Adipocyte (in vitro differentiated cells): ENCODE data around the gene CRBN.
A peak's percentile ranks its signal among the peaks of the same experiment; 100 is the strongest.

Experiments used
- DNase-seq: peaks from one replicate; pipeline ENCODE4 v3.0.0-alpha.2; 2015; ENCODE audit warnings: low read depth
- H3K27me3 ChIP-seq: replicated peaks from 2 replicates; pipeline ENCODE4 v1.7.0; 2013; ENCODE audit warnings: mild to moderate bottlenecking, low read length, moderate library complexity; ENCODE audit not compliant: control insufficient read depth, insufficient read depth
- H3K36me3 ChIP-seq: 2 replicates; pipeline ENCODE4 v1.7.0; 2013; ENCODE audit warnings: low read length, mild to moderate bottlenecking, moderate library complexity; ENCODE audit not compliant: control insufficient read depth, insufficient read depth, severe bottlenecking
- H3K4me1 ChIP-seq: 2 replicates; pipeline ENCODE4 v1.7.0; 2013; ENCODE audit warnings: mild to moderate bottlenecking, low read length, moderate library complexity; ENCODE audit not compliant: control insufficient read depth, insufficient read depth
- H3K4me3 ChIP-seq: 2 replicates; pipeline ENCODE4 v1.7.0; 2013; ENCODE audit warnings: mild to moderate bottlenecking, low read length, moderate library complexity
- H3K9ac ChIP-seq: 2 replicates; pipeline ENCODE4 v1.7.0; 2013; ENCODE audit warnings: mild to moderate bottlenecking, low read length, moderate library complexity
- H3K9me3 ChIP-seq: 2 replicates; pipeline ENCODE4 v1.7.0; 2013; ENCODE audit warnings: mild to moderate bottlenecking, low read length, moderate library complexity; ENCODE audit not compliant: control insufficient read depth

The CRBN gene

DNA sequence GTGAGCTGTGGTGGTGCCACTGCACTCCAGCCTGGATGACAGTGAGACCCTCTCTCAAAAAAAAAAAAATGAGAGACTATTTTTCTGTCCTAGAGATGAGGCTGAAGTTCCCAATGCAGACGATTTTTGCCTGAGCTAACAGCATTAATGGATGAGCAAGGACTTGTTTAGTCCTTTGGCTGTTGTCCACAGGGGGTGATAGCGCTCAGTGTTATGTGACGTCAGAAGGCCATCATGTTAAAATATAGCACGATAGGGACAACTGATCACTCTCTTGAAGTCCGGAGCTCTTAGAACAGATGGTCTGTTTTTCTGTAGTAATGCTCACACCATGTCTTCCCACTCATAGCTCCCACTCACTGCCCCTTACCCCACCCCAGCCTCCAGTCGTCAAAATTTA is 46.0 kb downstream of the CRBN start:
- Histone ChIP-seq H3K4me1 (peaks cover 8% of the 10 kb centered on the region), H3K9me3 (no peaks in the 10 kb centered on the region), H3K9ac (no peak overlapping the region), H3K4me3 (no peak overlapping the region), H3K36me3 (peaks cover 46% of the 10 kb centered on the region), H3K27me3 (no peaks in the 10 kb centered on the region)
- DNase-seq, result no peak

DNA sequence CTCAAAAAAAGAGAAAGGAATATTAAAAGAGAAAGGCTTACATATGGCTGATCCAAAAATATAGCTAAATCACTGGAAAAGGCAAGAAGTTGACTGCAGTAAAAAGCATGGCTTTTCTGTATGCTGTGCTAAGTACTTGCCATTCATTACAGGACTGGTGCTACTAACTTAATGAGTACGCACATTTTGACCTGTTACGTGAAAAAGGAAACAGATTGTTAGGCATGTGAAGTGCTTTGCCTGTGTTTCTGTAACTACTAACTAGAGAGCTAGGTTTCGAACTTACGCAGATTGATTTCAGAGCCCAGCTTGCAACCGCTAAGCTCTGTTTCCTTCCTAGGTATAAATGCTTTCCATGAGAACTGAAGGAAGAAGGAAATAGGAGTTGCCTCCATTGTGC is 49.9 kb downstream of the CRBN start:
- no peaks in the 10 kb centered on the region for H3K27me3 ChIP-seq
- H3K9me3 ChIP-seq, result no peaks in the 10 kb centered on the region
- peaks cover 13% of the 10 kb centered on the region for H3K4me1 ChIP-seq
- no peak overlapping the region for H3K9ac ChIP-seq
- H3K36me3 ChIP-seq, result peaks cover 31% of the 10 kb centered on the region
- DNase-seq, result no peak
- no peak overlapping the region for H3K4me3 ChIP-seq

DNA sequence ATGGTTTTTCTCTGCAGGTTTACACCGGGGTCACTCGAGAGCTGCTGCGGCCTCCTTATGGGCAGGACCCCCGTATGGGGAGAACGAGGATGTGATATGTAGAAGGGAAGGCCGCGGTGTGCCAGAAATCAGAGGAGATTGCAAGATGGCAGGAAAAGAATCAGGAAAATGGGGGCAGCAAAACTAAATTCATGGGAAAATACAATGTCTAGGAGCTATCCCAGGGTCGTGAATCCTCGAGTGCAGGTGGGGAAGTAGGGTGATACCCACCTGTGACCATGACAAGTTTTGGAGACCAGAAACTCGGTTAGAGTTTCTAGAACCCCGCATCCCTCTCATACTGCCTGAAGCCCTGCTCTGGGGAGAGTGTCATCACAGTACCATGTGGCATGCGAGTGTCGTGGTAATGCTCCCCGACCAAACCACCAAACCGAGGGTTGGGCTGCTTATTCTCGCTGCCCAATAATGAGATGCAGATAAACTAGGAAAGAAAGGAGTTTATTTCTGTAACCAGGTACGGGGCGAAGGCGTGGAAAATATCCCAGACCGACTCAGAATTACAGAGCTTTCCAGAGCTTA is 52.0 kb downstream of the CRBN start:
- Histone ChIP-seq H3K36me3 (peaks cover 27% of the 10 kb centered on the region), H3K9ac (peak overlapping the region; percentile 90), H3K4me3 (peak overlapping the region; percentile 91), H3K9me3 (no peaks in the 10 kb centered on the region), H3K27me3 (no peaks in the 10 kb centered on the region), H3K4me1 (peaks cover 13% of the 10 kb centered on the region)
- DNase-seq, result peak; percentile 14

- Histone ChIP-seq H3K9ac (peak within 1 kb of the TSS; percentile 90), H3K4me1 (peaks cover 13% of the 10 kb centered on the region), H3K27me3 (no peaks in the 10 kb centered on the region), H3K4me3 (peak within 1 kb of the TSS; percentile 91), H3K9me3 (no peaks in the 10 kb centered on the region), H3K36me3 (peaks cover 27% of the 10 kb centered on the region)
- DNase-seq, result peak; percentile 99
Measured at GRCh38 chr3:3126477-3127431, 52.7 kb downstream of the CRBN start, which contains the start of gene TRNT1. Gene TRNT1, plus strand, starts transcription at chr3:3126940. Its CDS starts 2,101 bp downstream, at chr3:3129041.

- Histone ChIP-seq H3K4me1 (peaks cover 13% of the 10 kb centered on the region), H3K9ac (peak overlapping the region; percentile 90), H3K36me3 (peaks cover 23% of the 10 kb centered on the region), H3K9me3 (no peaks in the 10 kb centered on the region), H3K27me3 (no peaks in the 10 kb centered on the region), H3K4me3 (peak overlapping the region; percentile 91)
- DNase-seq, result no peak
Measured at GRCh38 chr3:3125977-3126376, 53.5 kb downstream of the CRBN start.

GRCh38 chr3:3119393-3119851 is 60.1 kb downstream of the CRBN start:
- no peak overlapping the region for H3K9ac ChIP-seq
- no peaks in the 10 kb centered on the region for H3K27me3 ChIP-seq
- H3K4me1 ChIP-seq, result no peaks in the 10 kb centered on the region
- no peak for DNase-seq
- no peaks in the 10 kb centered on the region for H3K36me3 ChIP-seq
- no peak overlapping the region for H3K4me3 ChIP-seq
- no peaks in the 10 kb centered on the region for H3K9me3 ChIP-seq

GRCh38 chr3:3117651-3118050 is 61.8 kb downstream of the CRBN start:
- H3K9me3 ChIP-seq, result no peaks in the 10 kb centered on the region
- H3K36me3 ChIP-seq, result no peaks in the 10 kb centered on the region
- H3K9ac ChIP-seq, result no peak overlapping the region
- H3K27me3 ChIP-seq, result no peaks in the 10 kb centered on the region
- no peak for DNase-seq
- no peaks in the 10 kb centered on the region for H3K4me1 ChIP-seq
- no peak overlapping the region for H3K4me3 ChIP-seq

- no peaks in the 10 kb centered on the region for H3K4me1 ChIP-seq
- no peaks in the 10 kb centered on the region for H3K36me3 ChIP-seq
- no peak for DNase-seq
- H3K27me3 ChIP-seq, result peaks cover 8% of the 10 kb centered on the region
- H3K4me3 ChIP-seq, result no peak overlapping the region
- H3K9ac ChIP-seq, result no peak overlapping the region
- H3K9me3 ChIP-seq, result no peaks in the 10 kb centered on the region
Measured at GRCh38 chr3:3113042-3113709, 66.3 kb downstream of the CRBN start.

DNA sequence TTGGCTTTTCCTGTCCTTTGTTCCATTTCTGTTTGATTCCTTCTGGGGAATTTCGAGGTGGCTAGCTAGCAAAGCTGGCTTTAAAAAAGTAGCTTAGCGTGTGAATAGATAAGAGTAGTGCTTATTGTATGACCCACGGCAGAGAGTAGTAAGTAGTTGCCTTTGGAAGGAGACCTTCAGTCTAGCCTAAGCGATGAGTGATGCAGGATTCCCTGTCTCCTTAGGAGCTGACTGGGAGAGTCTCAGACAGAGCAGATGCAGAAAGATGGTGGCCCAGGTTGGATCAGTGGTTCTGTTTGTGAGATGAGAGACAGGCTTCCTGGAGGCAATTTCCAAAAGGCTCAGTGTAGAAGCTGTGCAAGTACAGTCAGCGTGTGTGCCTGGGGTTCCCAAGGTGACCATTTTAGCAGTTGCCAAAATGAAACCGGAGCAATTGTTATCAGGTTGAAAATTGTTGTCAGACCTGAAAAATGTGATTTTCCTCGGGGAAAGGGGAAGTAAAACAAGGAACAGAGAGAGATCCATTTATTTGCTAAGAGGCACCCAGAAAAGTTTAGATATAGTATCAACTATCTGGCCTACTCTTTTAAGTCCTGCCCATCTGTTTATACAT is 68.6 kb downstream of the CRBN start:
- H3K27me3 ChIP-seq, result peaks cover 8% of the 10 kb centered on the region
- no peaks in the 10 kb centered on the region for H3K4me1 ChIP-seq
- no peak overlapping the region for H3K4me3 ChIP-seq
- H3K9ac ChIP-seq, result no peak overlapping the region
- peaks cover 5% of the 10 kb centered on the region for H3K9me3 ChIP-seq
- DNase-seq, result no peak
- no peaks in the 10 kb centered on the region for H3K36me3 ChIP-seq

DNA sequence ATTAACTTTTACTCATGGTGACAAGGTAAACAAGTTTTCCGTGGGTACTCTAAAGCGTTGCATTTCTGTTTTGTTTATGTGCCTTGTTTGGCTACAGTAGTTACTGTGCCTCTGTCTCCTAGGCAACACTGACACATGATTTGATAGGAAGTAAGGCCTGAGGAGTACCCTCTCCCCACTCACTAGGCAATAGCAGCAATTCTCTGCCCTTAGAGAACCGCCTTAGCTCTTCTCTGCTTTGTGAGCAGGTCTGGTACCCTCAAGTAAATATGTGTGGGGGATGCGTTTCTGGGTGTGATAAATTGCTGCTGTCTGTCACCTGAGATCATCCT is 69.2 kb downstream of the CRBN start, which contains the start of gene IL5RA:
IL5RA (minus strand) TSS at position 76 of the 332 bp plus-strand sequence. CDS start 5,390 bp downstream, outside the sequence.
- peak; percentile 4 for DNase-seq
- Histone ChIP-seq H3K9me3 (peaks cover 5% of the 10 kb centered on the region), H3K36me3 (no peaks in the 10 kb centered on the region), H3K4me3 (no peak within 1 kb of the TSS), H3K27me3 (peaks cover 8% of the 10 kb centered on the region), H3K4me1 (no peaks in the 10 kb centered on the region), H3K9ac (no peak within 1 kb of the TSS)
